Heart right ventricle (tissue), 16 donors: ENCODE measurements around the gene EDEM1. TPM values are rescaled to one million over a fixed set of nuclear protein-coding genes. Genes with fewer than 3 reads are reported as not detected.

Experiments
- ATAC-seq, 8 donors: fragments of 200-7000 bp; cut with Tn5 transposase; one replicate each; pipeline ENCODE4 v1.9.1; 2020; ENCODE audit warnings: mild to moderate bottlenecking in 8 of 8, moderate library complexity in 8 of 8, moderate number of reproducible peaks in 1 of 8
- DNase-seq, 2 donors: peaks; one replicate each; pipeline ENCODE4 v3.0.0-alpha.2; 2020
- H3K27ac ChIP-seq, 10 donors: fragments of 200-600 bp; sonication (generic) in 2 of 10; one replicate each; pipeline versions ENCODE4 v1.5.0 to v1.8.0; 2020 to 2022; ENCODE audit warnings: mild to moderate bottlenecking in 3 of 10
- H3K27me3 ChIP-seq, 7 donors: fragments of 200-600 bp; one replicate each; pipeline ENCODE4 v1.8.0; 2021 to 2022; ENCODE audit warnings: mild to moderate bottlenecking in 2 of 7
- H3K36me3 ChIP-seq, 9 donors: fragments of 200-600 bp; sonication (generic) in 1 of 9; one replicate each; pipeline versions ENCODE4 v1.5.0 to v1.8.0; 2020 to 2022; ENCODE audit warnings: mild to moderate bottlenecking in 2 of 9
- H3K4me1 ChIP-seq, 9 donors: fragments of 200-600 bp; sonication (generic) in 1 of 9; one replicate each; pipeline versions ENCODE4 v1.5.0 to v1.8.0; 2020 to 2022; ENCODE audit warnings: mild to moderate bottlenecking in 4 of 9
- H3K4me3 ChIP-seq, 10 donors: fragments of 200-600 bp; sonication (generic) in 2 of 10; one replicate each; pipeline versions ENCODE4 v1.5.0 to v1.8.0; 2020 to 2022; ENCODE audit warnings: mild to moderate bottlenecking in 7 of 10, moderate library complexity in 2 of 10
- H3K9me3 ChIP-seq, 11 donors: fragments of 200-600 bp in 10 of 11; sonication (generic) in 2 of 11; one replicate each; pipeline versions ENCODE4 v1.5.0 to v1.8.0; 2013 to 2022; ENCODE audit warnings: mild to moderate bottlenecking in 2 of 11, control low read depth in 1 of 11, moderate library complexity in 1 of 11
- CTCF ChIP-seq, 9 donors: fragments of 200-600 bp; sonication (generic) in 2 of 9; IDR thresholded peaks; one replicate each; pipeline versions ENCODE4 v1.5.0 to v1.8.0; 2021 to 2022; ENCODE audit warnings: antibody characterized with exemption in 9 of 9, mild to moderate bottlenecking in 5 of 9, moderate library complexity in 1 of 9
- WGBS, 2 donors: extraction: QIAGEN DNeasy Blood & Tissue Kit; methylation state at CpG; one replicate each; pipeline ENCODE4 v1.1.7; 2013; ENCODE audit warnings: inconsistent platforms in 1 of 2; 5-methylcytosine and 5-hydroxymethylcytosine counted together
- intact Hi-C, 10 donors: fragments of 100-400 bp; cut with DNase I; formaldehyde crosslinking; loops; one replicate each; pipeline versions ENCODE4 v1.11.1 to v1.14.2; 2022
- polyA plus RNA-seq, 2 donors: library from polyadenylated mRNA; stranded (reverse); fragments of 200-250 nt; gene quantifications; one replicate each; pipeline ENCODE4 v1.2.3, GENCODE V29; 2013
- total RNA-seq, 10 donors: library from RNA; stranded (reverse); fragmentation: NEBNext Ultra II Directional in 3 of 10; extraction: Animal tissue kit (Norgen Biotek cat#: 25700) in 3 of 10; gene quantifications; one replicate each; pipeline versions ENCODE4 v1.2.1 to v1.2.4, GENCODE V29; 2021 to 2023
- donor health status: Arrhythmogenic right ventricular cardiomyopathy.
- donor health status: ischemic (EF 13 %, LVEDD 7.1; RV severe dilation, severe dysfunction).
- donor health status: healthy with polysubstance abuse.
- donor health status: DM: no; HTN: yes; CAD: no.
- donor health status: DM: no; HTN: no; CAD: no.
- donor health status: ischemic (EF 25% LVEDD 6.9; RV normal size, moderate dysfunction).
- donor health status: ischemic (EF 25% LVEDD 5.7; RV mildly dilated, moderate dysfunction).
- donor health status: healthy.
- donor health status: DM: yes; HTN: yes; CAD: no.
- donor health status: Ischemic cardiomyopathy.
- donor health status: ischemic (EF 35%, LVEDD 5.7; RV mildly dilated, moderate dysfunction).
- donor health status: nonischemic (EF 11% LVEDD 7.7; RV severe dilation, severe dysfunction).
- donor health status: DM: yes; HTN: yes; CAD: no.
- donor health status: PGD.
- donor health status: ischemic (EF 29% LVEDD 5.4; RV normal size, mild dysfunction).
- donor health status: nonischemic (EF 23%, LVEDD 6.1; RV moderate dilation, normal function).

The EDEM1 gene
- total and polyA plus RNA-seq, 12 donors: 2.2 to 19.0 (median 9.1) TPM

- Histone ChIP-seq H3K4me3 (no peak overlapping the region), H3K4me1 (no peaks in the 10 kb centered on the region), H3K9me3 (no peaks in the 10 kb centered on the region), H3K27me3 (peaks cover 0 to 8% (median 0%) of the 10 kb centered on the region in 7 donors), H3K36me3 (no peaks in the 10 kb centered on the region), H3K27ac (no peak overlapping the region)
- 80 to 81% methylated on average over 12 of the region's 12 CpGs for WGBS, 2 donors
- ATAC-seq (no peak), DNase-seq (no peak)
- intact Hi-C loops: no loop called here
- TF ChIP-seq CTCF (IDR thresholded peaks at IDR 0.05): no peak
These were observed 67.0 kb downstream of the EDEM1 start for GRCh38 chr3:5254281-5255048.

- peaks cover 0 to 3% (median 0%) of the 10 kb centered on the region in 9 donors for H3K4me1 ChIP-seq
- H3K27me3 ChIP-seq: peaks cover 0 to 8% (median 0%) of the 10 kb centered on the region in 7 donors
- ATAC-seq (no peak), DNase-seq (no peak)
- intact Hi-C loops: no loop called here
- 56 to 64% methylated on average over 4 of the region's 4 CpGs for WGBS, 2 donors
- H3K27ac ChIP-seq: no peak overlapping the region
- no peaks in the 10 kb centered on the region for H3K9me3 ChIP-seq
- H3K4me3 ChIP-seq: no peak overlapping the region
- no peaks in the 10 kb centered on the region for H3K36me3 ChIP-seq
- TF ChIP-seq CTCF (IDR thresholded peaks at IDR 0.05): no peak
These were observed 68.2 kb downstream of the EDEM1 start for GRCh38 chr3:5255404-5256344.

DNA sequence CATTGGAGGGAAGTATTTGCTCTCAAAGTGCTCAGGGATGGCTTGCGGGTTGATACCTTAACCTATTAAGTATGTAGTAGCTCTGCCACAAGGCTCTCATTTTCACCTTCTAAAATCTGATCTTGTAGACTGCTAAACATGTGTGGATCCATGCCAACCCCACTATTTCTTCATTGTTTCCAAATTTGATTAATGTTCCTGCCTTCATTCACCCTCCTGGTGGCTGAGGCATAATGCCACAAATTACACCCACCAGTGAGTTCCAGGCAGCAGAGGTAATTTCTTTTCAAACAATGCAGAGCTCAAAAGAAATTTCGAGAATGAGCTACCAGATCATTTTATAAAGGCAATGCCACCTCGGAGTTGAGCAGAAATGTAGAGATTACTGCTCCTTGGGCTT is 71.0 kb downstream of the EDEM1 start:
- intact Hi-C loops: no loop called here
- Histone ChIP-seq H3K27me3 (peaks cover 0 to 11% (median 0%) of the 10 kb centered on the region in 7 donors), H3K36me3 (no peaks in the 10 kb centered on the region), H3K9me3 (no peaks in the 10 kb centered on the region), H3K4me1 (peaks cover 0 to 8% (median 0%) of the 10 kb centered on the region in 9 donors), H3K4me3 (no peak overlapping the region), H3K27ac (no peak overlapping the region)
- TF ChIP-seq CTCF (IDR thresholded peaks at IDR 0.05): no peak
- ATAC-seq: no peak
- WGBS, 2 donors: 68 to 70% methylated on average over 3 of the region's 3 CpGs
- DNase-seq: no peak

GRCh38 chr3:5260992-5261501 is 73.5 kb downstream of the EDEM1 start:
- H3K36me3 ChIP-seq: no peaks in the 10 kb centered on the region
- no peak overlapping the region for H3K27ac ChIP-seq
- no peak for TF ChIP-seq CTCF (IDR thresholded peaks at IDR 0.05)
- peaks cover 0 to 8% (median 0%) of the 10 kb centered on the region in 9 donors for H3K4me1 ChIP-seq
- no peak for DNase-seq
- no peak overlapping the region for H3K4me3 ChIP-seq
- ATAC-seq: no peak
- intact Hi-C loops: no loop called here
- peaks cover 0 to 4% (median 0%) of the 10 kb centered on the region in 7 donors for H3K27me3 ChIP-seq
- 37 to 52% methylated on average over 2 of the region's 2 CpGs for WGBS, 2 donors
- H3K9me3 ChIP-seq: no peaks in the 10 kb centered on the region
